Stimulated activated naive CD4-positive, alpha-beta T cell treated with Interleukin-2 at 50 U/mL for 16 hours (primary cell): Measurements from ENCODE around the gene SCP2.

Source experiments
- DNase-seq: peaks from one replicate; lab custom pipeline; 2025; lab: John Stamatoyannopoulos, UW

The SCP2 gene

GRCh38 chr1:53043271-53043670 is 116.2 kb downstream of the SCP2 start:
- no peak for DNase-seq

GRCh38 chr1:53044926-53045325 is 117.8 kb downstream of the SCP2 start:
- no peak for DNase-seq

DNA sequence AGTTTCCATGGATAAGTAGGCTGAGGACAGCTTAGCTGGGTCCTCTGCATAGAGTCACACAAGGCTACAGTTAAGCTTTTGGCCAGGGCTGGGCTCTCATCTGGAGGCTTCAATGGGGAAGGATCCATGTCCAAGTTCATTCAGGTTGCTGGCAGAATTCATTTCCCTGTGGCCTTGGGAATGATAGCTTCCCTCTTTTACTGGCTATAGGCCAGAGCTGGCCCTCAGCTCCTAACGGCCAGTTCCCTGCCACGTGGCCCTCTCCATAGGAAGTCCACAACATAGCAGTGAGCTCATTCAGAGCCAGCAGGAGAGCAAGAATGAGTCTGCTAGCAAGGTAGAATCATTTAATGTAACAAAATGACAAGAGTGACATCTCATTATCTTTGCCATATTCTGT is 119.9 kb downstream of the SCP2 start:
- no peak for DNase-seq

- no peak for DNase-seq
These were observed 121.0 kb downstream of the SCP2 start for GRCh38 chr1:53047737-53048736.

- no peak for DNase-seq
These were observed 122.0 kb downstream of the SCP2 start for GRCh38 chr1:53048960-53049573.

GRCh38 chr1:53049574-53049967 is 122.5 kb downstream of the SCP2 start:
- no peak for DNase-seq

GRCh38 chr1:53050310-53050709 is 123.2 kb downstream of the SCP2 start:
- no peak for DNase-seq

GRCh38 chr1:53051676-53052075 is 124.6 kb downstream of the SCP2 start:
- no peak for DNase-seq

DNA sequence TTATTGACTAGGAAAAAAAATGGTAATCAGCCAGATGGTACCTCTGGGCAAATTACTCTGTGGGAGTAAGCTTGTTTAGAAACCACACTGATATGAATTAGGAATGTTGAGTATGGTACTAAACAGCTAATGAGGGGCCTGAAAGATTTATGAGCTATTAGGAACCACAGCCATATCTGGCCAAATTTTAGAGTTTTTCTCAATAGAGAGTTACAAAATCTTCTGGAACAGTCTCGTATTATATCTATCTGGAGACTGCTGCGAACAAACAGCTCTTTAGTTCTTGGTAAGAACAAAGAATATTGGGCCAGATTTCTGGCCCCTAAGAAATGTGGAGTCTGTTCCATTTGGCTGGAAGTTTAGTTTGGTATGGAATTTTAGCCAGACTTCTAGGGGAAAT is 130.1 kb downstream of the SCP2 start:
- DNase-seq: no peak

- DNase-seq: no peak
These were observed 133.5 kb downstream of the SCP2 start for GRCh38 chr1:53060579-53060978.

- no peak for DNase-seq
These were observed 134.2 kb downstream of the SCP2 start for GRCh38 chr1:53061123-53061858.

DNA sequence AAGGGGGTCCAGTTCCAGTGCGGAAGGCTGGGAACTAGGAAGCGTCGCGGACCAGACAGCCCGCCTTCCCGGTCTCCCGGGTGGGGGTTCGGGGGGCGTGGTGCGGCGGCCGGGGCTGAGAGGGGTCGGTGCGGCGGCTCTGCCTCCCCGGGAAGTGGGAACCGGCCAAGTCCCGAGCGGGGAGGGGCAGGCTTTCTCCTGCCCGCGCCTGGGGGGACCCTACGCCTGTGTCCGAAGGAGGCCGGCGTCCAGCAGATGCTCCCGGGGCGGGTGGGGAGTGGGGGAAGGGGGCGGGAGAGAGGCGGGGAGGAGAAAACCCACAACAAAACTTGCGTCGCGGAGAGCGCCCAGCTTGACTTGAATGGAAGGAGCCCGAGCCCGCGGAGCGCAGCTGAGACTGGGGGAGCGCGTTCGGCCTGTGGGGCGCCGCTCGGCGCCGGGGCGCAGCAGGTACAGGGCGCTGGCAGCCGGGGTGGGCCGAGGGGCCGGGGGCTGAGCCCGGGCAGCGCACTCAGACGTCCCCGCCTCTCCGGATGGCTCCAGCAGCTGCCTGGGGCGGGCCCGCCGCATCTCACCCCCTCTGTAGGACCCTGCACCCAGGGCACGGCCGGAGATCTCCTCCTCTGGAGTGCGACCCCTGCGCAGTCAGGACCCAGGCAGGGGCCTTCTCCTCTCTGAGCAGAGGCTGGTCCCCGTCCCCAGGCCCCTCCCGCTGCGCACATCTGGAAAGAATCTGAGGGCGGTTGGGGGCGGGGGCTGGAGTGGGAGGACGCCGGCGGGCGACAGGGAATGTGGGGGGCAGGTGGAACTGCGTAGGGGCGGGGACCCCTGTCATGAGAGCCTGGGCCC is 135.0 kb downstream of the SCP2 start, which contains the start of gene PODN:
Gene PODN, plus strand, starts transcription at position 355 of the 849 bp plus-strand sequence. CDS start 7,643 bp downstream, outside the sequence.
- DNase-seq: no peak

GRCh38 chr1:53062708-53063591 is 135.9 kb downstream of the SCP2 start:
- no peak for DNase-seq

- DNase-seq: no peak
These were observed 136.9 kb downstream of the SCP2 start for GRCh38 chr1:53063744-53064515.

- no peak for DNase-seq
These were observed 138.3 kb downstream of the SCP2 start for GRCh38 chr1:53065391-53065790.

DNA sequence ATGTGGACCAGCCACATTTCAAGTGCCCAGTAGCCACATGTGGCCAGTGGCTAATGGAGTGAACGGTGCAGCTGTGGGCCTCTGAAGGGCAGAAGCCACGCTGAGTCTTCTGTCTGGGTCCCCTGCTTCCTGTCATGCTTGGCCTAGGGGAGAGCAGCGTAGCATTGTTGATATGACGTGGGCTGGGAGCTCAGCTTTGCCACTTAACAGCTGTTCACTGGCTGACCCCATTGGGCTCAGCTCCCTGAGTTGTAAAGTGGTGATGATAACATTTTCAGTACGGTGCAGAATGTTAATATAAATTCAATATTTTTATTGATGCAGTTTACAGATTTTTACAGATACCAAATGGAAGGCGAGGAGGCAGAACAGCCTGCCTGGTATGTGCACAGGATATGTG is 139.4 kb downstream of the SCP2 start:
- DNase-seq: no peak

DNA sequence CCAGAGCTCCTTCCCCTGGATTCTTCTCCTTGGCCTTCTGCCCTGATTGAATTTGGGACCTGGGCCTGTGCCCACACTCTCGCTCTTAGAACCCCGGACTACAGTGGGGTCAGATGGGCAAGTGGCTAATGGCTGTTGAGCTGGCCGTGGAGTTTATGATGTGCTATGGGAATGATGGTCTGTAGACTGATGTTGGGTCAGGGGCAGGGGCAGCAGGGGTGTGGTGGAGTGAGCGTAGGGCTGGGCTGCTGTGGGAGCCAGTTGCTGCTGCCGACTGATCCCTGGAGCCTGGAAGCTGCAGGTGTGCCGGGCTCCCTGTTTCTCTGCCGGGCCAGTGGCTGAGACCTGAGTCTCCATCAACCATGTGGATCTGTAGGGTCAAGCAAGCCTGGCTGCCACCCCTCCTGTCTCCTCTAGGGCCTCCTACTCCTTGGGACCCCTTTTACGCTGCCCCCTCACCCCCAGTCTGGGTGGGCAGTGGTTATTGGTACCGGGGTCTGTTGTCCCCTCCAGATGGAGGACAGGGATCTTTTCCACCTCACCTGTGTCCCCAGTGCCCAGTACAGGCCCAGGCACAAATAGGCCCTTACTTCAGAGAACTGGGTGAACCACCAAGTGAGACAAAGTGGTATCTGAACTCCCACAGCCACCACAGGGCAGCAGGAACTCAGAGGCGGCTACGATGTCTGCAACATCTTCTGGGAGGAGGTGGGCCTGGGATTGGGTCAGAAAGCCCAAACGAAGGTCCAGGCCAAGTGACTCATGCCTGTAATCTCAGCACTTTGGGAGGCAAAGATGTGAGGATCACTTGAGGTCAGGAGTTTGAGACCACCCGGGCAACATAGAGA is 140.0 kb downstream of the SCP2 start:
- no peak for DNase-seq

GRCh38 chr1:53067886-53068285 is 140.8 kb downstream of the SCP2 start:
- DNase-seq: no peak
